Measurements from ENCODE around the gene FBXO27. TPM values are rescaled to one million over a fixed set of nuclear protein-coding genes. Genes with fewer than 3 reads are reported as not detected.
A peak's percentile ranks its signal among the peaks of the same experiment; 100 is the strongest.

The FBXO27 gene
- total RNA-seq, 4 donors from 2014 or later: 5.7 to 14.0 (median 8.3) TPM

DNA sequence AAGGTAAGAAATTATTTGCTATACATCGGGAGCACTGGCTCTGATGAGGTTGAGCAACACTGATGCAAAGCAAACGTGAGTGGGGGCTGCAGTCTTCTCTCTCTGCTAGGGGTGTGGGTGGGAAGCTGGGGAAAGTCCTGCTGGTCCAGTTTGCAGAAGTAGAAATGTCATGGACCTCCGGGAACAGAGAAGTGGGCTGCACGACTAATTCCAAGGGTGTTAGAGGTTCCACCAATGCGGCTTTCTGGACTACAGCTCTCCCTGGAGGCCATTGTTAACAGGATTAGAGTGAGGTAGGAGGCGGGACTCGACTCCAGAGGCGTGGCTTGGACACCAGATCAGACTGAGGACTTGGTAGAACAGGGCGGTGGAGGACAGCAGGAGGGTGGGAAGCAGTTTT, 5.7 kb upstream of the FBXO27 start:
- H3K27ac ChIP-seq: peak overlapping the region in 1 of 4 donors; percentile 39
- no peak for TF ChIP-seq POLR2A (IDR thresholded peaks at IDR 0.05)
- TF ChIP-seq, protein P1, sequence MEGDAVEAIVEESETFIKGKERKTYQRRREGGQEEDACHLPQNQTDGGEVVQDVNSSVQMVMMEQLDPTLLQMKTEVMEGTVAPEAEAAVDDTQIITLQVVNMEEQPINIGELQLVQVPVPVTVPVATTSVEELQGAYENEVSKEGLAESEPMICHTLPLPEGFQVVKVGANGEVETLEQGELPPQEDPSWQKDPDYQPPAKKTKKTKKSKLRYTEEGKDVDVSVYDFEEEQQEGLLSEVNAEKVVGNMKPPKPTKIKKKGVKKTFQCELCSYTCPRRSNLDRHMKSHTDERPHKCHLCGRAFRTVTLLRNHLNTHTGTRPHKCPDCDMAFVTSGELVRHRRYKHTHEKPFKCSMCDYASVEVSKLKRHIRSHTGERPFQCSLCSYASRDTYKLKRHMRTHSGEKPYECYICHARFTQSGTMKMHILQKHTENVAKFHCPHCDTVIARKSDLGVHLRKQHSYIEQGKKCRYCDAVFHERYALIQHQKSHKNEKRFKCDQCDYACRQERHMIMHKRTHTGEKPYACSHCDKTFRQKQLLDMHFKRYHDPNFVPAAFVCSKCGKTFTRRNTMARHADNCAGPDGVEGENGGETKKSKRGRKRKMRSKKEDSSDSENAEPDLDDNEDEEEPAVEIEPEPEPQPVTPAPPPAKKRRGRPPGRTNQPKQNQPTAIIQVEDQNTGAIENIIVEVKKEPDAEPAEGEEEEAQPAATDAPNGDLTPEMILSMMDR (IDR thresholded peaks at IDR 0.05): peak in 2 of 6 experiments; percentile 40 to 42
- intact Hi-C loops (cut with DNase I): no loop called here
- DNase-seq: no peak
- H3K4me3 ChIP-seq: no peak overlapping the region
- H3K9me3 ChIP-seq: no peaks in the 10 kb centered on the region
- H3K36me3 ChIP-seq: no peaks in the 10 kb centered on the region
- 7 to 17% methylated on average over 3 to 9 of the region's 9 CpGs for WGBS, 2 donors
- H3K4me1 ChIP-seq: peaks cover 3 to 28% (median 11%) of the 10 kb centered on the region in 3 donors
- peaks cover 0 to 10% (median 0%) of the 10 kb centered on the region in 4 donors for H3K27me3 ChIP-seq

DNA sequence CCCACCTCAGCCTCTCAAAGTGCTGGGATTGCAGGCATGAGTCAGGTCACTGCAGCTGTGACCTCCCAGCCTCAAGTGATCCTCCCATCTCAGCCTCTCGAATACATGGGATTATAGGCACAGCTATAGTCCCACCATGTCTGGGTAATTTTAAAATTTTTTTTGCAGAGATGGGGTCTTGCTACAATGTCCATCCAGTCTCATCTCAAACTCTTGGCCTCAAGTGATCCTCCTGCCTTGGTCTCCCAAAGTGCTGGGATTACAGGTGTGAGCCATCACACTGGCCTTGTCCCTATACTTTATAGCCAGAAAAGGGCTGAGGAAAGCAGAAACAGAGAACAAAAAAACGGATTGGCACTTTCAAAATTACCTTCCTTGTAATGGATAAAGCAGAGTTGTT, 4.8 kb upstream of the FBXO27 start:
- H3K9me3 ChIP-seq: no peaks in the 10 kb centered on the region
- H3K27ac ChIP-seq: no peak overlapping the region
- intact Hi-C loops (cut with DNase I): no loop called here
- TF ChIP-seq, protein P1 (IDR thresholded peaks at IDR 0.05): no peak
- no peak for TF ChIP-seq POLR2A (IDR thresholded peaks at IDR 0.05)
- 49 to 57% methylated on average over 2 of the region's 2 CpGs for WGBS, 2 donors
- H3K4me3 ChIP-seq: no peak overlapping the region
- H3K27me3 ChIP-seq: peaks cover 0 to 15% (median 0%) of the 10 kb centered on the region in 4 donors
- peaks cover 12 to 37% (median 14%) of the 10 kb centered on the region in 3 donors for H3K4me1 ChIP-seq
- no peak for DNase-seq
- no peaks in the 10 kb centered on the region for H3K36me3 ChIP-seq

DNA sequence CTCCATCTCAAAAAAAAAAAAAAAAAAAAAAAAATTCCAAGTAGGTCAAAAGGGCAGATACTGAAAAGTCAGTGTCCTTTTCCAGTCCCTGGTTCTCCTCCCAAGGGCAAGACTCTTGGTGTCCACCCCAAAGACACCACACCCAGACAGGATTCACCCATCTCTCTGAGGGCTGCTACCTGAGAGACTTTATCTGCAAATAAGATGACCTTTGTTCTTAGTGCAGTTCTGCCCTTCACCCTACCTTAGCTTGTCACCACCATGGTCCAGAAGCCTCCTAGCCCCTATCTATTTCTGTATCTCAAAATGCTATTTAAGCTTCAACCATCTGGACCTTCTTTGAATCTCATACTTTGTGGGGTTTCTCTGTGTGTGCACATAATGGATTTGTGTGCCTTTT, 4.2 kb upstream of the FBXO27 start:
- H3K4me3 ChIP-seq: no peak overlapping the region
- peaks cover 12 to 43% (median 16%) of the 10 kb centered on the region in 3 donors for H3K4me1 ChIP-seq
- DNase-seq: no peak
- TF ChIP-seq, protein P1 (IDR thresholded peaks at IDR 0.05): no peak
- no peak for TF ChIP-seq POLR2A (IDR thresholded peaks at IDR 0.05)
- H3K9me3 ChIP-seq: no peaks in the 10 kb centered on the region
- H3K27me3 ChIP-seq: peaks cover 0 to 21% (median 0%) of the 10 kb centered on the region in 4 donors
- H3K27ac ChIP-seq: no peak overlapping the region
- no peaks in the 10 kb centered on the region for H3K36me3 ChIP-seq
- intact Hi-C loops (cut with DNase I): no loop called here

DNA sequence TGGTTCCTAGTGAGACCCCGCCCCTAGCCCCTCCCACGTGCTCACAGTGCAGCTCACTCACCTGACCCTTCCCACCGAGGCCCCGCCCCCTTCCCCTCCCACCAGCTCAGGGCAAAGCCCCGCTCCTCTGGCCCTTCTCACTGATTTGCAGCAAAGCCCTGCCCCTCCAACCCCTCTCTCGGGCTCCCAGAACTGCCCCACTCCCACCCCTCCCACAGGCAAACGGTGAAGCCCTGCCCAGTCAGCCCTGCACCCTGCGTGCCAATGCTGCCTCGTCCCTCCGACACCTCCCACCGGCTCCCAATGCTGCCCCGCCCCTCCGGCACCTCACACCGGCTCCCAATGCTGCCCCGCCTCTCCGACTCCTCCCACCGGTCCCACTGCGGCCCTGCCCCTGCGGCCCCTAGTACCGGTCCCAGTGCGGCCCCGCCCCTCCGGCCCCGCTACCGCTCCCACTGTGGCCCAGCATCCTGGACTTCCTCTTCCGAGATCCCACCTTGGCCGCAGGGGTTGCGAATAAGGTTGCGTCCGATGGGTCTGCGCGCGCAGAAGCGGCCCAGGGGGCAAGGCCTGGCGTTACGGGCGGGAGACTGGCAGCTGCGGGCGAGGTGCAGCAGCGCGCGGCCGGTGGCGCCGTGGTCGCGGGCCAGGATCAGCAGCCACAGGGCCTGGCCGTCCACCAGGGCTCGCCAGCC, 834 bp downstream of the FBXO27 start:
- H3K4me1 ChIP-seq: peaks cover 18 to 41% (median 19%) of the 10 kb centered on the region in 3 donors
- 0% methylated on average over 3 to 8 of the region's 49 CpGs for WGBS, 2 donors
- H3K9me3 ChIP-seq: no peaks in the 10 kb centered on the region
- intact Hi-C loops (cut with DNase I): no loop called here
- peaks cover 0 to 20% (median 0%) of the 10 kb centered on the region in 4 donors for H3K27me3 ChIP-seq
- peak; percentile 40 for DNase-seq
- peak overlapping the region; percentile 84 to 97 (median 94) for H3K27ac ChIP-seq
- TF ChIP-seq POLR2A (IDR thresholded peaks at IDR 0.05): peak in 1 of 4 donors; percentile 67
- TF ChIP-seq, protein P1 (IDR thresholded peaks at IDR 0.05): no peak
- peaks cover 0 to 23% (median 0%) of the 10 kb centered on the region in 3 donors for H3K36me3 ChIP-seq
- peak overlapping the region; percentile 60 to 82 (median 74) for H3K4me3 ChIP-seq

DNA sequence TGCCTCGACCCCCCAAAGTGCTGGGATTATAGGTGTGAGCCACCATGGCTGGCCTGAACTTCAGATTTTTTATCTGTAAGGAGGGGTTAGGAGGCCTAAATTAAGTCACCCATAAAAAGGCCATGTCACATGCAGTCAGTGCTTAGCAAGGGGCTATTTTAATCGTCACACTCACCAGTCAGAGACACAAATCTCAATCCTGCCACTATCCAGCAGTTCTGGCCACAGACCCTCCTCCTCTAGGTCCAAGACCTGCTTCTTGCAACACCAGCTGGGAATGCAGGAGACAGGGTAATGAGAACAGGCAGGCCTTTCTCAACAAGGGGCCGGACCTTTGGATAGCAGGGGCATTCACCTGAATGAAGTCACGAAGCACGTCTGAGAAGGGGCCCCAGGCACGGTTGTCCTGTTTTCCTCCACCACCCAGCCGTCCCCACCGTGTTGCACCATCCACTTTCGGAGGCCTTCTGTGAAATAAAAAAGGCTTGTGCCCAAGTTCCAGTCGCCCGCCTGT, 1.4 kb downstream of the FBXO27 start:
- TF ChIP-seq POLR2A (IDR thresholded peaks at IDR 0.05): no peak
- TF ChIP-seq, protein P1 (IDR thresholded peaks at IDR 0.05): no peak
- peak overlapping the region; percentile 84 to 97 (median 94) for H3K27ac ChIP-seq

More for the DNA sequence above, 1.4 kb downstream of the FBXO27 start:
- Histone ChIP-seq H3K4me1 (peaks cover 18 to 41% (median 19%) of the 10 kb centered on the region in 3 donors), H3K36me3 (peaks cover 0 to 29% (median 0%) of the 10 kb centered on the region in 3 donors), H3K4me3 (peak overlapping the region; percentile 60 to 82 (median 74)), H3K27me3 (peaks cover 0 to 20% (median 0%) of the 10 kb centered on the region in 4 donors), H3K9me3 (no peaks in the 10 kb centered on the region)
- WGBS, 2 donors: 16 to 17% methylated on average over 10 to 11 of the region's 11 CpGs
- intact Hi-C loops (cut with DNase I): no loop called here
- DNase-seq: no peak
